HepG2 (cell line): Measurements from ENCODE around the gene CLIC1. TPM values are rescaled to one million over a fixed set of nuclear protein-coding genes. Genes with fewer than 3 reads are reported as not detected.

Experiments used
- ATF4 ChIP-seq, 2 experiments: fragments of 450-650 bp in 1 of 2; sonication (generic) in 1 of 2; formaldehyde crosslinking; IDR thresholded peaks; 2 replicates each; pipeline versions ENCODE4 v1.5.0 to v1.8.0; 2020 to 2022; ENCODE audit warnings: mild to moderate bottlenecking in 1 of 2, missing genetic modification reagents in 1 of 2
- GRHL1 ChIP-seq: sonication (generic); formaldehyde crosslinking; conservative IDR thresholded peaks from 2 replicates; pipeline ENCODE4 v1.8.0; 2022; ENCODE audit warnings: missing genetic modification reagents
- MAFG ChIP-seq: sonication (generic); formaldehyde crosslinking; IDR thresholded peaks from 2 replicates; pipeline ENCODE4 v1.5.1; 2020; ENCODE audit warnings: mild to moderate bottlenecking, missing genetic modification reagents
- MTF1 ChIP-seq: sonication (generic); formaldehyde crosslinking; IDR thresholded peaks from 2 replicates; pipeline ENCODE4 v1.5.0; 2020; ENCODE audit warnings: missing genetic modification reagents
- RXRB ChIP-seq: IDR thresholded peaks from 2 replicates; pipeline ENCODE4 v1.6.1; 2016; ENCODE audit warnings: borderline replicate concordance, missing genetic modification reagents, missing compliant biosample characterization
- TEAD3 ChIP-seq: optimal IDR thresholded peaks from 2 replicates; pipeline ENCODE3; 2016; ENCODE audit warnings: borderline replicate concordance
- THYN1 ChIP-seq: sonication (generic); formaldehyde crosslinking; IDR thresholded peaks from 2 replicates; pipeline ENCODE4 v1.8.1; 2023; ENCODE audit warnings: low read depth, mild to moderate bottlenecking, moderate library complexity, missing genetic modification reagents, borderline replicate concordance
- ZBTB49 ChIP-seq: sonication (generic); formaldehyde crosslinking; IDR thresholded peaks from 2 replicates; pipeline ENCODE4 v1.4.0; 2020; ENCODE audit warnings: missing genetic modification reagents, borderline replicate concordance
- ZKSCAN5 ChIP-seq: sonication (generic); formaldehyde crosslinking; IDR thresholded peaks from 2 replicates; pipeline ENCODE4 v1.5.1; 2020; ENCODE audit warnings: mild to moderate bottlenecking, missing genetic modification reagents
- ZNF280B ChIP-seq: sonication (generic); formaldehyde crosslinking; IDR thresholded peaks from 2 replicates; pipeline ENCODE4 v1.5.0; 2020; ENCODE audit warnings: missing genetic modification reagents, mild to moderate bottlenecking, borderline replicate concordance
- ZNF354B ChIP-seq: sonication (generic); formaldehyde crosslinking; IDR thresholded peaks from 2 replicates; pipeline ENCODE4 v1.8.0; 2022; ENCODE audit warnings: mild to moderate bottlenecking, missing genetic modification reagents
- ZXDC ChIP-seq: sonication (generic); formaldehyde crosslinking; IDR thresholded peaks from 2 replicates; pipeline ENCODE4 v1.5.0; 2020; ENCODE audit warnings: mild to moderate bottlenecking, missing genetic modification reagents
- ZZZ3 ChIP-seq: sonication (generic); formaldehyde crosslinking; IDR thresholded peaks from 2 replicates; pipeline ENCODE4 v1.4.0; 2020; ENCODE audit warnings: missing genetic modification reagents, mild to moderate bottlenecking, borderline replicate concordance
- polyA plus RNA-seq, 8 experiments: library from polyadenylated mRNA; depleted of rRNA in 3 of 8; stranded (reverse) in 7 of 8; unstranded in 1 of 8; fragments of >200 nt; fragmentation: Illumina TruSeq in 4 of 8; extraction: Trizol in 4 of 8; gene quantifications; 2 replicates each; pipeline versions ENCODE4 v1.2.1 to v1.2.3, GENCODE V29; 2011 to 2016; ENCODE audit warnings: low read depth in 4 of 8, missing spikeins in 1 of 8, mixed read lengths in 1 of 8; ENCODE audit not compliant: insufficient read depth in 1 of 8
- total RNA-seq, 5 experiments: library from RNA; depleted of rRNA; stranded (reverse); fragments of >200 nt; fragmentation: Illumina TruSeq; extraction: Trizol; gene quantifications; 2 replicates each; pipeline ENCODE4 v1.2.3, GENCODE V29; 2016; ENCODE audit warnings: low read depth in 1 of 5

Gene CLIC1
- total and polyA plus RNA-seq, 2 of the 13 experiments (the other 11 are each of a cell fraction or from before 2014, with no cell fraction given): 602 to 891 TPM

- TF ChIP-seq ZBTB49 (CRISPR knock-in tag): peak; percentile 88; the same call in 1 of the 2 replicates
- peak; percentile 31; the same call in 1 of the 2 replicates for TF ChIP-seq MTF1
- peak; percentile 98 for TF ChIP-seq ZNF354B (CRISPR knock-in tag)
- peak; percentile 24; the same call in 1 of the 2 replicates for TF ChIP-seq THYN1 (CRISPR knock-in tag)
- peak; percentile 73; the same call in 1 of the 2 replicates for TF ChIP-seq RXRB (CRISPR knock-in tag)
- TF ChIP-seq ZZZ3 (CRISPR knock-in tag): peak; percentile 95
- peak; percentile 73; the same call in 1 of the 2 replicates for TF ChIP-seq ZXDC
- TF ChIP-seq ZNF280B (CRISPR knock-in tag): peak; percentile 99
- TF ChIP-seq MAFG (CRISPR knock-in tag): no peak
- TF ChIP-seq TEAD3: peak; percentile 72
- TF ChIP-seq GRHL1 (CRISPR knock-in tag): 0 out of 2 replicates have a peak, but pooled peaks have one; percentile 29
- no peak; the same call in 1 of the 2 replicates for TF ChIP-seq ZKSCAN5 (CRISPR knock-in tag)
- peak; percentile 60 to 76; a peak in 3 of 4 replicates for TF ChIP-seq ATF4 (CRISPR knock-in tag; IDR thresholded peaks at IDR 0.05)
Observed at GRCh38 chr6:31739639-31740396, 3.5 kb upstream of the CLIC1 start, which contains the start of gene MSH5 (continued).
